ENCODE results near the gene DDX27. TPM values are rescaled to one million over a fixed set of nuclear protein-coding genes. Genes with fewer than 3 reads are reported as not detected.
"Not testable (repeated sequence)": the region's sequence is repeated elsewhere in the genome, so short reads cannot be mapped to it uniquely, and the experiment has no call there.

DDX27 gene
- total RNA-seq, 1 donor from 2014 or later = 78.4 TPM

GRCh38 chr20:49187851-49188641 lies 31.2 kb upstream of the DDX27 start, which contains the start of gene STAU1:
STAU1 (minus strand) TSS chr20:49188334; CDS start chr20:49166201, 22,133 bp downstream.
- peak within 1 kb of the TSS; percentile 93 for H3K27ac Mint-ChIP-seq
- H3K4me1 Mint-ChIP-seq = peaks cover 42% of the 10 kb centered on the region
- peaks cover 15% of the 10 kb centered on the region for H3K36me3 Mint-ChIP-seq (ENCODE audit: low read depth)
- no peak for TF ChIP-seq CTCF (IDR thresholded peaks at IDR 0.05)
- H3K4me3 Mint-ChIP-seq = peak within 1 kb of the TSS; percentile 94
- H3K9me3 Mint-ChIP-seq = no peaks in the 10 kb centered on the region
- intact Hi-C loops (cut with micrococcal nuclease) = loop anchor here (1.0 to 10.0 kb wide), 5 partner anchors 9 to 142 kb away; partner anchors contain the start of genes CSE1L, DDX27 and ZNFX1
- CTCF ChIA-PET = interaction anchor here (0.9 kb wide), 1 partner anchor 29 kb away, joined by 3 read pairs; no protein-coding TSS in a partner anchor
- POLR2A ChIA-PET = interaction anchor here (0.6 to 2.7 kb wide), 10 partner anchors 9 to 1607 kb away, joined by 3 to 28 read pairs (median 4); partner anchors contain the start of genes BCAS4, CSE1L and DDX27
- DNase-seq = peak; percentile 90
- ATAC-seq (ENCODE audit: low read depth) = peak; percentile 95
- peaks cover 7% of the 10 kb centered on the region for H3K27me3 Mint-ChIP-seq

- H3K9me3 Mint-ChIP-seq; POLR2A ChIA-PET; H3K36me3 Mint-ChIP-seq (ENCODE audit: low read depth); CTCF ChIA-PET; ATAC-seq (ENCODE audit: low read depth); intact Hi-C loops (cut with micrococcal nuclease); H3K27me3 Mint-ChIP-seq; H3K27ac Mint-ChIP-seq; H3K4me3 Mint-ChIP-seq; DNase-seq; H3K4me1 Mint-ChIP-seq: not testable (repeated sequence)
Observed at GRCh38 chr20:49192944-49193518, 26.2 kb upstream of the DDX27 start.

- DNase-seq = no peak
- CTCF ChIA-PET = no interaction called here
- TF ChIP-seq CTCF (IDR thresholded peaks at IDR 0.05) = no peak
- Mint-ChIP-seq H3K4me1 (no peaks in the 10 kb centered on the region), H3K4me3 (no peak overlapping the region), H3K27ac (no peak overlapping the region), H3K9me3 (no peaks in the 10 kb centered on the region), H3K36me3 (ENCODE audit: low read depth) (no peaks in the 10 kb centered on the region), H3K27me3 (no peaks in the 10 kb centered on the region)
- POLR2A ChIA-PET = no interaction called here
- intact Hi-C loops (cut with micrococcal nuclease) = loop anchor here (10.0 kb wide), 1 partner anchor 485 kb away; no protein-coding TSS in a partner anchor
- no peak for ATAC-seq (ENCODE audit: low read depth)
Observed at GRCh38 chr20:49199729-49200293, 19.4 kb upstream of the DDX27 start.

GRCh38 chr20:49203011-49203410 lies 16.2 kb upstream of the DDX27 start:
- POLR2A ChIA-PET = no interaction called here
- CTCF ChIA-PET = no interaction called here
- intact Hi-C loops (cut with micrococcal nuclease) = loop anchor here (10.0 kb wide), 1 partner anchor 488 kb away; no protein-coding TSS in a partner anchor
- Mint-ChIP-seq H3K27me3 (no peaks in the 10 kb centered on the region), H3K27ac (no peak overlapping the region), H3K4me3 (no peak overlapping the region), H3K4me1 (no peaks in the 10 kb centered on the region), H3K36me3 (ENCODE audit: low read depth) (no peaks in the 10 kb centered on the region), H3K9me3 (no peaks in the 10 kb centered on the region)
- no peak for ATAC-seq (ENCODE audit: low read depth)
- no peak for TF ChIP-seq CTCF (IDR thresholded peaks at IDR 0.05)
- no peak for DNase-seq

DNA sequence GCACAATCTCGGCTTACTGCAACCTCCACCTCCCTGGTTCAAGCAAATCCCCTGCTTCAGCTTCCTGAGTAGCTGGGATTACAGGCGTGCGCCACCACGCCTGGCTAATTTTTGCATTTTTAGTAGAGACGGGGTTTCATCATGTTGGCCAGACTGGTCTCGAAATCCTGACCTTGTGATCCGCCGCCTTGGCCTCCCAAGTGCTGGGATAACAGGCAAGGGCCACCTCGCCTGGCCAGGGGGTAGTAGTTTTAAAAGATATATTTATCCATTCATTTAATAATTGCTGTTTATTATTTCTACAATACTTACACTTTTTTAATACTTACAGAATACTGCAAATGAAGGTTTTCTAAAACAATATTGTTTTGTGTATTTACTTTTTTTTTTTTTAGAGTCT lies 15.5 kb upstream of the DDX27 start:
- no peaks in the 10 kb centered on the region for H3K27me3 Mint-ChIP-seq
- intact Hi-C loops (cut with micrococcal nuclease) = loop anchor here (10.0 kb wide), 1 partner anchor 489 kb away; no protein-coding TSS in a partner anchor
- H3K36me3 Mint-ChIP-seq (ENCODE audit: low read depth) = no peaks in the 10 kb centered on the region
- H3K4me1 Mint-ChIP-seq = no peaks in the 10 kb centered on the region
- POLR2A ChIA-PET = no interaction called here
- DNase-seq (no peak), ATAC-seq (ENCODE audit: low read depth) (no peak)
- TF ChIP-seq CTCF (IDR thresholded peaks at IDR 0.05) = no peak
- H3K9me3 Mint-ChIP-seq = no peaks in the 10 kb centered on the region
- no peak overlapping the region for H3K4me3 Mint-ChIP-seq
- CTCF ChIA-PET = no interaction called here
- no peak overlapping the region for H3K27ac Mint-ChIP-seq
